Measurements from ENCODE around the gene MSH2. TPM values are rescaled to one million over a fixed set of nuclear protein-coding genes. Genes with fewer than 3 reads are reported as not detected.

MSH2 gene
- total and polyA plus RNA-seq, 4 donors = 1.6 to 33.3 (median 3.8) TPM

DNA sequence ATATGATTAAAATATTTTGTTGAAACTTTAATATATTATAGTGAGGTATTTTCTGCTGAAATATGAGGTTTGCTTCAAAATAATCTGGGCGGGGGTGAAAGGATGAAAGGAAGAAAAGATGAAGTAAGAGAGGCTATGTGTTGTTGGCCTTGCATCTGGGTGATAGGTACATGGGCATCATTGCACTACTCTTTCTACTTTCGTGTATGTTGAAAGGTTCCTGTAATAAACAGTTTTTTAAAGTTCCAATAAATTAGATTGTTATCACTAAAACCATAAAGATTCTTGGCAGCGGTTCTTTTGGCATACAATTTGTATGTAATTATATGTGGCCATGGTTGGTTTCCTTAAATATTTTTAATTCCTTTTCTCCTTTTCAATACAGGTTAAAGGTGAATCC is 23.6 kb upstream of the MSH2 start:
- Histone ChIP-seq H3K27ac (ENCODE audit: low read depth in 1 of 2, low read length in 2 of 2) (no peak overlapping the region), H3K27me3 (ENCODE audit: control insufficient read depth in 4 of 4, insufficient read depth in 4 of 4, low read length in 3 of 4) (no peaks in the 10 kb centered on the region)

DNA sequence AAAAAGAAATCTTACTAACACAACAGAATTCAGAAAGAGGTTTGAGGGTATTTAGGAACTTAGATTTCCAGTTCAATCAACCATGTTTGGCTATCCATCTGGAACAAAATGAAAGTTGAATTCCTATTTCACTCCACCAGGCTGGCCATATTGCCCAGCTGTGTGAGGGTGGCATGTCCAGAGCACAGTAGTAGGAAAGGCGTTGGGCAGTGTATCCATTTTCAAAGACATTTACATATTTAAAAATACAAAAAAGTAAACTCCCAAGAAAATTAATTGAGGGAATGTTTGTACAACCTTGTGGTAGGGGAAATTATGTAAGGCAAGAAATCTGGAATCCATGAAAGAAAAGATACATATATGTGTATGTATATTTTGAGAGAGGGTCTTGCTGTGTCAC is 21.5 kb upstream of the MSH2 start:
- Histone ChIP-seq H3K4me3 (ENCODE audit: low read depth in 1 of 3, low read length in 3 of 3) (no peak overlapping the region), H3K4me1 (ENCODE audit: control insufficient read depth in 4 of 4, insufficient read depth in 4 of 4, low read length in 3 of 4) (no peaks in the 10 kb centered on the region), H3K27ac (ENCODE audit: low read depth in 1 of 2, low read length in 2 of 2) (no peak overlapping the region), H3K9ac (ENCODE audit: low read depth in 1 of 2, low read length in 2 of 2) (no peak overlapping the region), H3K9me3 (ENCODE audit: control insufficient read depth in 4 of 4, low read length in 3 of 4) (no peaks in the 10 kb centered on the region), H3K36me3 (ENCODE audit: control insufficient read depth in 4 of 4, insufficient read depth in 3 of 4, low read depth in 1 of 4, low read length in 3 of 4) (no peaks in the 10 kb centered on the region), H3K27me3 (ENCODE audit: control insufficient read depth in 4 of 4, insufficient read depth in 4 of 4, low read length in 3 of 4) (no peaks in the 10 kb centered on the region)
- WGBS = 95% methylated on average over 1 of the region's 1 CpG
- DNase-seq (ENCODE audit: low spot score) = no peak
- TF ChIP-seq GABPA (IDR thresholded peaks at IDR 0.05 in 1 of 2, conservative IDR thresholded peaks at IDR 0.05 in 1 of 2) (no peak), YY1 (IDR thresholded peaks at IDR 0.05) (no peak), JUND (IDR thresholded peaks at IDR 0.05) (no peak), RXRA (IDR thresholded peaks at IDR 0.05) (no peak), HNF4G (IDR thresholded peaks at IDR 0.05) (no peak), TAF1 (conservative IDR thresholded peaks at IDR 0.05) (no peak), NR2F2 (IDR thresholded peaks at IDR 0.05) (no peak), SP1 (IDR thresholded peaks at IDR 0.05) (no peak), FOXA2 (IDR thresholded peaks at IDR 0.05) (no peak), RAD21 (IDR thresholded peaks at IDR 0.05) (no peak), EGR1 (IDR thresholded peaks at IDR 0.05; ENCODE audit: low read depth in 2 of 2) (no peak), FOXA1 (IDR thresholded peaks at IDR 0.05) (no peak), HNF4A (conservative IDR thresholded peaks at IDR 0.05) (no peak)
- TF ChIP-seq, protein P1, sequence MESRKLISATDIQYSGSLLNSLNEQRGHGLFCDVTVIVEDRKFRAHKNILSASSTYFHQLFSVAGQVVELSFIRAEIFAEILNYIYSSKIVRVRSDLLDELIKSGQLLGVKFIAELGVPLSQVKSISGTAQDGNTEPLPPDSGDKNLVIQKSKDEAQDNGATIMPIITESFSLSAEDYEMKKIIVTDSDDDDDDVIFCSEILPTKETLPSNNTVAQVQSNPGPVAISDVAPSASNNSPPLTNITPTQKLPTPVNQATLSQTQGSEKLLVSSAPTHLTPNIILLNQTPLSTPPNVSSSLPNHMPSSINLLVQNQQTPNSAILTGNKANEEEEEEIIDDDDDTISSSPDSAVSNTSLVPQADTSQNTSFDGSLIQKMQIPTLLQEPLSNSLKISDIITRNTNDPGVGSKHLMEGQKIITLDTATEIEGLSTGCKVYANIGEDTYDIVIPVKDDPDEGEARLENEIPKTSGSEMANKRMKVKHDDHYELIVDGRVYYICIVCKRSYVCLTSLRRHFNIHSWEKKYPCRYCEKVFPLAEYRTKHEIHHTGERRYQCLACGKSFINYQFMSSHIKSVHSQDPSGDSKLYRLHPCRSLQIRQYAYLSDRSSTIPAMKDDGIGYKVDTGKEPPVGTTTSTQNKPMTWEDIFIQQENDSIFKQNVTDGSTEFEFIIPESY (IDR thresholded peaks at IDR 0.05) = no peak
- TF ChIP-seq, protein P2, sequence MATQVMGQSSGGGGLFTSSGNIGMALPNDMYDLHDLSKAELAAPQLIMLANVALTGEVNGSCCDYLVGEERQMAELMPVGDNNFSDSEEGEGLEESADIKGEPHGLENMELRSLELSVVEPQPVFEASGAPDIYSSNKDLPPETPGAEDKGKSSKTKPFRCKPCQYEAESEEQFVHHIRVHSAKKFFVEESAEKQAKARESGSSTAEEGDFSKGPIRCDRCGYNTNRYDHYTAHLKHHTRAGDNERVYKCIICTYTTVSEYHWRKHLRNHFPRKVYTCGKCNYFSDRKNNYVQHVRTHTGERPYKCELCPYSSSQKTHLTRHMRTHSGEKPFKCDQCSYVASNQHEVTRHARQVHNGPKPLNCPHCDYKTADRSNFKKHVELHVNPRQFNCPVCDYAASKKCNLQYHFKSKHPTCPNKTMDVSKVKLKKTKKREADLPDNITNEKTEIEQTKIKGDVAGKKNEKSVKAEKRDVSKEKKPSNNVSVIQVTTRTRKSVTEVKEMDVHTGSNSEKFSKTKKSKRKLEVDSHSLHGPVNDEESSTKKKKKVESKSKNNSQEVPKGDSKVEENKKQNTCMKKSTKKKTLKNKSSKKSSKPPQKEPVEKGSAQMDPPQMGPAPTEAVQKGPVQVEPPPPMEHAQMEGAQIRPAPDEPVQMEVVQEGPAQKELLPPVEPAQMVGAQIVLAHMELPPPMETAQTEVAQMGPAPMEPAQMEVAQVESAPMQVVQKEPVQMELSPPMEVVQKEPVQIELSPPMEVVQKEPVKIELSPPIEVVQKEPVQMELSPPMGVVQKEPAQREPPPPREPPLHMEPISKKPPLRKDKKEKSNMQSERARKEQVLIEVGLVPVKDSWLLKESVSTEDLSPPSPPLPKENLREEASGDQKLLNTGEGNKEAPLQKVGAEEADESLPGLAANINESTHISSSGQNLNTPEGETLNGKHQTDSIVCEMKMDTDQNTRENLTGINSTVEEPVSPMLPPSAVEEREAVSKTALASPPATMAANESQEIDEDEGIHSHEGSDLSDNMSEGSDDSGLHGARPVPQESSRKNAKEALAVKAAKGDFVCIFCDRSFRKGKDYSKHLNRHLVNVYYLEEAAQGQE (IDR thresholded peaks at IDR 0.05) = no peak
- TF ChIP-seq, protein P3, sequence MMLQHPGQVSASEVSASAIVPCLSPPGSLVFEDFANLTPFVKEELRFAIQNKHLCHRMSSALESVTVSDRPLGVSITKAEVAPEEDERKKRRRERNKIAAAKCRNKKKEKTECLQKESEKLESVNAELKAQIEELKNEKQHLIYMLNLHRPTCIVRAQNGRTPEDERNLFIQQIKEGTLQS (IDR thresholded peaks at IDR 0.05) = no peak
- TF ChIP-seq, protein P4, sequence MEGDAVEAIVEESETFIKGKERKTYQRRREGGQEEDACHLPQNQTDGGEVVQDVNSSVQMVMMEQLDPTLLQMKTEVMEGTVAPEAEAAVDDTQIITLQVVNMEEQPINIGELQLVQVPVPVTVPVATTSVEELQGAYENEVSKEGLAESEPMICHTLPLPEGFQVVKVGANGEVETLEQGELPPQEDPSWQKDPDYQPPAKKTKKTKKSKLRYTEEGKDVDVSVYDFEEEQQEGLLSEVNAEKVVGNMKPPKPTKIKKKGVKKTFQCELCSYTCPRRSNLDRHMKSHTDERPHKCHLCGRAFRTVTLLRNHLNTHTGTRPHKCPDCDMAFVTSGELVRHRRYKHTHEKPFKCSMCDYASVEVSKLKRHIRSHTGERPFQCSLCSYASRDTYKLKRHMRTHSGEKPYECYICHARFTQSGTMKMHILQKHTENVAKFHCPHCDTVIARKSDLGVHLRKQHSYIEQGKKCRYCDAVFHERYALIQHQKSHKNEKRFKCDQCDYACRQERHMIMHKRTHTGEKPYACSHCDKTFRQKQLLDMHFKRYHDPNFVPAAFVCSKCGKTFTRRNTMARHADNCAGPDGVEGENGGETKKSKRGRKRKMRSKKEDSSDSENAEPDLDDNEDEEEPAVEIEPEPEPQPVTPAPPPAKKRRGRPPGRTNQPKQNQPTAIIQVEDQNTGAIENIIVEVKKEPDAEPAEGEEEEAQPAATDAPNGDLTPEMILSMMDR (IDR thresholded peaks at IDR 0.05; ENCODE audit: low read depth, low read length, missing input control) = no peak
- TF ChIP-seq, protein P5, sequence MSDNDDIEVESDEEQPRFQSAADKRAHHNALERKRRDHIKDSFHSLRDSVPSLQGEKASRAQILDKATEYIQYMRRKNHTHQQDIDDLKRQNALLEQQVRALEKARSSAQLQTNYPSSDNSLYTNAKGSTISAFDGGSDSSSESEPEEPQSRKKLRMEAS (IDR thresholded peaks at IDR 0.05) = no peak

More for the DNA sequence above, 23.6 kb upstream of the MSH2 start:
- H3K4me1 ChIP-seq (ENCODE audit: control insufficient read depth in 4 of 4, insufficient read depth in 4 of 4, low read length in 3 of 4) = no peaks in the 10 kb centered on the region
- no peak overlapping the region for H3K9ac ChIP-seq (ENCODE audit: low read depth in 1 of 2, low read length in 2 of 2)
- H3K9me3 ChIP-seq (ENCODE audit: control insufficient read depth in 4 of 4, low read length in 3 of 4) = no peaks in the 10 kb centered on the region
- 78% methylated on average over 3 of the region's 3 CpGs for WGBS
- H3K4me3 ChIP-seq (ENCODE audit: low read depth in 1 of 3, low read length in 3 of 3) = no peak overlapping the region
- TF ChIP-seq TAF1 (conservative IDR thresholded peaks at IDR 0.05) (no peak), YY1 (IDR thresholded peaks at IDR 0.05) (no peak), FOXA1 (IDR thresholded peaks at IDR 0.05) (no peak), RXRA (IDR thresholded peaks at IDR 0.05) (no peak), FOXA2 (IDR thresholded peaks at IDR 0.05) (no peak), NR2F2 (IDR thresholded peaks at IDR 0.05) (no peak), JUND (IDR thresholded peaks at IDR 0.05) (no peak)
- TF ChIP-seq, protein P3 (IDR thresholded peaks at IDR 0.05) = no peak
- DNase-seq (ENCODE audit: low spot score) = no peak
- H3K36me3 ChIP-seq (ENCODE audit: control insufficient read depth in 4 of 4, insufficient read depth in 3 of 4, low read depth in 1 of 4, low read length in 3 of 4) = no peaks in the 10 kb centered on the region
